Activated naive CD8-positive, alpha-beta T cell treated with anti-CD3 and anti-CD28 coated beads for 36 hours (primary cell): ENCODE results near the gene CAMTA1. TPM values are rescaled to one million over a fixed set of nuclear protein-coding genes. Genes with fewer than 3 reads are reported as not detected.

ENCODE experiments used
- DNase-seq: peaks from one replicate; pipeline ENCODE4 v3.0.0; 2021
- H3K27ac Mint-ChIP-seq: one replicate; pipeline ENCODE4 v1.8.0; 2022; ENCODE audit warnings: mild to moderate bottlenecking, moderate library complexity, mixed read lengths
- H3K27me3 Mint-ChIP-seq: one replicate; pipeline ENCODE4 v1.8.0; 2022; ENCODE audit warnings: mild to moderate bottlenecking, mixed read lengths
- H3K36me3 Mint-ChIP-seq: one replicate; pipeline ENCODE4 v1.8.0; 2021; ENCODE audit warnings: mild to moderate bottlenecking, mixed read lengths
- H3K4me1 Mint-ChIP-seq: one replicate; pipeline ENCODE4 v1.8.0; 2021; ENCODE audit warnings: mixed read lengths
- H3K4me3 Mint-ChIP-seq: one replicate; pipeline ENCODE4 v1.8.0; 2022; ENCODE audit warnings: mild to moderate bottlenecking, moderate library complexity, mixed read lengths
- H3K9me3 Mint-ChIP-seq: one replicate; pipeline ENCODE4 v1.8.0; 2022; ENCODE audit warnings: mixed read lengths
- total RNA-seq, 2 experiments: library from RNA; stranded (reverse); gene quantifications; one replicate each; pipeline ENCODE4 v1.2.3, GENCODE V29; 2021

CAMTA1 gene
- total RNA-seq, 2 experiments from 2014 or later, result 70.4 to 71.4 TPM

- Mint-ChIP-seq H3K27ac (no peak overlapping the region), H3K27me3 (no peaks in the 10 kb centered on the region), H3K9me3 (no peaks in the 10 kb centered on the region), H3K4me1 (no peaks in the 10 kb centered on the region), H3K4me3 (no peak overlapping the region), H3K36me3 (no peaks in the 10 kb centered on the region)
- no peak for DNase-seq
Measured at GRCh38 chr1:7483634-7484383, 698.6 kb downstream of the CAMTA1 start.

- H3K9me3 Mint-ChIP-seq, result no peaks in the 10 kb centered on the region
- H3K4me1 Mint-ChIP-seq, result no peaks in the 10 kb centered on the region
- H3K27ac Mint-ChIP-seq, result no peak overlapping the region
- H3K27me3 Mint-ChIP-seq, result no peaks in the 10 kb centered on the region
- no peak overlapping the region for H3K4me3 Mint-ChIP-seq
- no peak for DNase-seq
- no peaks in the 10 kb centered on the region for H3K36me3 Mint-ChIP-seq
Measured at GRCh38 chr1:7485086-7485780, 700.0 kb downstream of the CAMTA1 start.

- Mint-ChIP-seq H3K4me3 (no peak overlapping the region), H3K27me3 (no peaks in the 10 kb centered on the region), H3K9me3 (no peaks in the 10 kb centered on the region), H3K4me1 (no peaks in the 10 kb centered on the region), H3K36me3 (no peaks in the 10 kb centered on the region), H3K27ac (no peak overlapping the region)
- DNase-seq, result no peak
Measured at GRCh38 chr1:7485826-7486225, 700.6 kb downstream of the CAMTA1 start.

- Mint-ChIP-seq H3K4me3 (no peak overlapping the region), H3K36me3 (no peaks in the 10 kb centered on the region), H3K27me3 (no peaks in the 10 kb centered on the region), H3K4me1 (no peaks in the 10 kb centered on the region), H3K27ac (no peak overlapping the region), H3K9me3 (peaks cover under 1% of the 10 kb centered on the region)
- DNase-seq, result no peak
Measured at GRCh38 chr1:7487766-7488474, 702.7 kb downstream of the CAMTA1 start.

GRCh38 chr1:7488475-7488842 is 703.2 kb downstream of the CAMTA1 start:
- Mint-ChIP-seq H3K4me3 (no peak overlapping the region), H3K4me1 (no peaks in the 10 kb centered on the region), H3K27ac (no peak overlapping the region), H3K9me3 (peaks cover 5% of the 10 kb centered on the region), H3K36me3 (no peaks in the 10 kb centered on the region), H3K27me3 (no peaks in the 10 kb centered on the region)
- no peak for DNase-seq

- H3K9me3 Mint-ChIP-seq, result peaks cover 5% of the 10 kb centered on the region
- H3K4me3 Mint-ChIP-seq, result no peak overlapping the region
- H3K27ac Mint-ChIP-seq, result no peak overlapping the region
- no peaks in the 10 kb centered on the region for H3K27me3 Mint-ChIP-seq
- no peaks in the 10 kb centered on the region for H3K36me3 Mint-ChIP-seq
- no peaks in the 10 kb centered on the region for H3K4me1 Mint-ChIP-seq
- no peak for DNase-seq
Measured at GRCh38 chr1:7489586-7489985, 704.3 kb downstream of the CAMTA1 start.

GRCh38 chr1:7490576-7490975 is 705.3 kb downstream of the CAMTA1 start:
- no peak for DNase-seq
- Mint-ChIP-seq H3K27me3 (no peaks in the 10 kb centered on the region), H3K27ac (no peak overlapping the region), H3K9me3 (peaks cover 5% of the 10 kb centered on the region), H3K4me3 (no peak overlapping the region), H3K36me3 (no peaks in the 10 kb centered on the region), H3K4me1 (no peaks in the 10 kb centered on the region)

GRCh38 chr1:7491109-7491817 is 706.0 kb downstream of the CAMTA1 start:
- Mint-ChIP-seq H3K36me3 (no peaks in the 10 kb centered on the region), H3K4me1 (no peaks in the 10 kb centered on the region), H3K4me3 (no peak overlapping the region), H3K9me3 (peaks cover 5% of the 10 kb centered on the region), H3K27ac (no peak overlapping the region), H3K27me3 (no peaks in the 10 kb centered on the region)
- DNase-seq, result no peak

- H3K4me3 Mint-ChIP-seq, result no peak overlapping the region
- no peaks in the 10 kb centered on the region for H3K4me1 Mint-ChIP-seq
- no peak overlapping the region for H3K27ac Mint-ChIP-seq
Measured at GRCh38 chr1:7491818-7492173, 706.5 kb downstream of the CAMTA1 start.

GRCh38 chr1:7493711-7494454 is 708.6 kb downstream of the CAMTA1 start:
- Mint-ChIP-seq H3K27ac (no peak overlapping the region), H3K4me1 (no peaks in the 10 kb centered on the region), H3K9me3 (peaks cover 5% of the 10 kb centered on the region), H3K27me3 (no peaks in the 10 kb centered on the region), H3K36me3 (no peaks in the 10 kb centered on the region), H3K4me3 (no peak overlapping the region)
- no peak for DNase-seq

More at GRCh38 chr1:7491818-7492173, 706.5 kb downstream of the CAMTA1 start:
- Mint-ChIP-seq H3K27me3 (no peaks in the 10 kb centered on the region), H3K9me3 (peaks cover 5% of the 10 kb centered on the region), H3K36me3 (no peaks in the 10 kb centered on the region)
- no peak for DNase-seq

GRCh38 chr1:7495962-7496361 is 710.7 kb downstream of the CAMTA1 start:
- H3K27ac Mint-ChIP-seq, result no peak overlapping the region
- H3K9me3 Mint-ChIP-seq, result peaks cover 5% of the 10 kb centered on the region
- H3K36me3 Mint-ChIP-seq, result no peaks in the 10 kb centered on the region
- DNase-seq, result no peak
- no peak overlapping the region for H3K4me3 Mint-ChIP-seq
- H3K27me3 Mint-ChIP-seq, result no peaks in the 10 kb centered on the region
- H3K4me1 Mint-ChIP-seq, result no peaks in the 10 kb centered on the region

- Mint-ChIP-seq H3K4me3 (no peak overlapping the region), H3K36me3 (no peaks in the 10 kb centered on the region), H3K27ac (no peak overlapping the region), H3K27me3 (no peaks in the 10 kb centered on the region), H3K4me1 (no peaks in the 10 kb centered on the region), H3K9me3 (peaks cover 5% of the 10 kb centered on the region)
- DNase-seq, result no peak
Measured at GRCh38 chr1:7497107-7497637, 711.9 kb downstream of the CAMTA1 start.

GRCh38 chr1:7500381-7501083 is 715.3 kb downstream of the CAMTA1 start:
- Mint-ChIP-seq H3K36me3 (no peaks in the 10 kb centered on the region), H3K4me3 (no peak overlapping the region), H3K9me3 (no peaks in the 10 kb centered on the region), H3K27ac (no peak overlapping the region), H3K4me1 (no peaks in the 10 kb centered on the region), H3K27me3 (no peaks in the 10 kb centered on the region)
- no peak for DNase-seq

GRCh38 chr1:7501084-7501491 is 715.8 kb downstream of the CAMTA1 start:
- Mint-ChIP-seq H3K27me3 (no peaks in the 10 kb centered on the region), H3K9me3 (no peaks in the 10 kb centered on the region), H3K4me1 (no peaks in the 10 kb centered on the region), H3K4me3 (no peak overlapping the region), H3K36me3 (no peaks in the 10 kb centered on the region), H3K27ac (no peak overlapping the region)
- DNase-seq, result no peak
